NCI-H1092 (cell line): Measurements from ENCODE around the gene KRT6B.
"Not testable (repeated sequence)": the region's sequence is repeated elsewhere in the genome, so short reads cannot be mapped to it uniquely, and the experiment has no call there.

Experiments
- DNase-seq: peaks from one replicate; lab custom pipeline; 2025; lab: John Stamatoyannopoulos, UW

Gene KRT6B

DNA sequence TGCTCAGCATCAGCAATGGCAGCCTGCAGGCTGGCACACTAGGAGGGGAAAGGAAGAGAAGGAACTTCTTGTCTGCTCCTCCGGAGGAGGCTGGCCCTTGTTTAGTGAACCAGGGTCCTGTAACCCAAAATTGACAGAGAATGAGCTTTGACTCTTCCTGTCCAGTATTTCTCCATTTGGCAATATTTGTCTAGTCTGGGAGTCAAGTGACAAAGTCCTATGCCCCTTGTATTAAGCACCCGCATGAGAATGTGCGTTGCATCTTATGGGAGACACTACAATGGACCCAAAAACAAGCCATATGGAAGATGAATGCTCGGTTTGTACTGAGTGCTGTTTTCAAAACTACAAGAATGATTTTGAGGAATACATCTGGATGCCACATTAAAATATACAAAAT is 17.9 kb upstream of the KRT6B start:
- no peak for DNase-seq

DNA sequence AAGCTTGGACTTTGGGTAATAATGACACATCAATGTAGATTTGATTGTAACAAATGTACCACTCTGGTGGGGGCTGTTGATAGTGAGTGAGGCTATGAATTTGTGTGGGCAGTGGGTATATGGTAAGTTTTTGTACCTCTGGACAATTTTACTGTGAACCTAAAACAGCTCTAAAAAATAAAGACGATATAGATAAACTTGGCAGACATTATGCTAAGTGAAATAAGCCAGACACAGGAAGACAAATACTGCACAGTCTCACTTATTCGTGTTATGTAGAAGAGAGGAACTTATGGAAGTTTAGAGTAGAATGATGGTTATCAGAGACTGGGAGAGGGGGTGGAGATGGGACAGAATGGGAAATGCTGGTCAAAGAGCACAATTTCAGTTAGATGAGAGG is 13.0 kb upstream of the KRT6B start:
- no peak for DNase-seq

DNA sequence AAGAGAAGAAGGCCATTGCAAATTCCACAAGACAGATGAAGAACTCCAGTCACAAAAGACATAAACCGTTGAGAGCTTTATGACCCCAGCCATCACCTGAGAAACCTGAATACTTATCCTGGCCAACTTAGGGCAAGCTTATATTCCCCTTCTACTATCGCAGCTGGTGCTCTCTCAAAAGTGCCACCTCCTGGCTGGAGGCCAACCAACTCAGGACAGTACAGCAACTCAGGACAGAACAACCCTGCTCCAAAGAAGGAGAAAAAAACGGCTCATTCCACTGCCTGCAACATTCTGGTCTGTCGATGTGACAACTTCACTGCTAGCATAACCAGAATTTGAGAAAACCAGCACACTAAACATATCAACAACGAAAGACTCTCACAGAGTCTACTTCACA is 9.7 kb upstream of the KRT6B start:
- DNase-seq: no peak

DNA sequence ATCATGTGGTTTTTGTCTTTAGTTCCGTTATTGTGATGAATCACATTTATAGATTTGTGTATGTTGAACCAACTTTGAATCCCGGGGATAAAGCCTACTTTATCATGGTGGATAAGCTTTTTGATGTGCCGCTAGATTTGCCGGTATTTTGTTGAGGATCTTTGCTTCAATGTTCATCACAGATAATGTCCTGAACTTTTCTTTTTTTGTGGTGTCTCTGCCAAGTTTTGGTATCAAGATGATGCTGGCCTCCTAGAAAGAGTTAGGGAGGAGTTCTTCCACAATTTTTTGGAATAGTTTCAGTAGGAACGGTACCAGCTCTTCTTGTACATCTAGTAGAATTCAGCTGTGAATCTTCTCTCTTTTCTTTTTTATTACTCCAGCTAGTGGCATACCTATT is 6.9 kb upstream of the KRT6B start:
- DNase-seq: no peak

DNA sequence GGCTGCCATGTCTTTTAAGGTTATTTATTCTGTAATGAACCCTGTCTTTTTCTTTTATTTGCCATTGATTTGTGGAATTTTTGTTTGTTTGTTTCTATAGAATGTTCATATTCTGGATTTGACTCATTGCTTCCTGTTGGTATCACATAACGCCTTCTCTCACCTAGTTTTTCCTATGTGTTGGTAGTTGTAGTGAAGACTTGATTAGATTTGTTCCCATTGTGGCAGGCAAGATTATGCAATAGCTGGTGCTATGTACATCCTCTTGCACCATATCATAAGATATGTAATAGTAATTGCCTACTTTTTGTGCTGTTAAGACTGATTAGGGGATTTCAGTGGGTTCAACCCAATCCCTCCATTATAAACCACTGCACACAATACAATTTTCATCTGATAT is 3.9 kb upstream of the KRT6B start:
- no peak for DNase-seq

DNA sequence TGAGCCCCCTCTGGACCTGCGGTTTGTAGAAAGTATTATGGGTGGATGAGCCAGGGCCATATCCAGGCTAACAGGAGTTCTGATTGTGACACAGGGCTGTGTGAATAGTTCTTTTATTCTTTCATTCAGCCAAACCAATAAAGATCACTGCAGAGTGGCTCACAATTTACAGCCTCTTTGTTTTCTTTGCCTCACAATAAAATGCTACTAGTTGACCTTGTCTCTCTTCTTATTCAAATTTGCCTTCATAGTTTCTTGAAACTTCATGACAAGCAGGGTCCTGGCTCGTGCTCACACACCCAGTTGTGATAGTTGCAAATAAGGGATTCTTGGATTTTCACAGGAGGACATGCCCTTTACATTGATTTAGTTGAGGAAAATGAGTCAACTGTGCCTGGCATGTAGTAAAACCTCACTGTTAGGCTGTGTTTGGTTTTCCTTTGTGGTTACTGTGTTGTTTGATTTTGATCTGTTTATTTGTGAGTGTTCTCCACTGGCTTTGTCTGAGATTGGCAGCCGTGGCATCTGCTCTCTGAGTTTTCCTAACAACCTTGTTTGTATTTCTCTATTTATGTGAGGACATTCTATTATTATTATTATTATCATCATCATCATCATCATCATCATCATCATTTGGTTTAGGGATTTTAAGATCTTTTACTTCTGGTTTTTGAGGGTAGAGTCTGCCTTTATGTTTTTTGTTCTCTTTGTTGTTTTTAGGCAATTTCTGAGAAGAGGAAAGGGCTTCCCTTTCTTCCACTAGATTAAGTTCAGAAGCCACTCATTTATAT is 2.7 kb upstream of the KRT6B start:
- DNase-seq: no peak

DNA sequence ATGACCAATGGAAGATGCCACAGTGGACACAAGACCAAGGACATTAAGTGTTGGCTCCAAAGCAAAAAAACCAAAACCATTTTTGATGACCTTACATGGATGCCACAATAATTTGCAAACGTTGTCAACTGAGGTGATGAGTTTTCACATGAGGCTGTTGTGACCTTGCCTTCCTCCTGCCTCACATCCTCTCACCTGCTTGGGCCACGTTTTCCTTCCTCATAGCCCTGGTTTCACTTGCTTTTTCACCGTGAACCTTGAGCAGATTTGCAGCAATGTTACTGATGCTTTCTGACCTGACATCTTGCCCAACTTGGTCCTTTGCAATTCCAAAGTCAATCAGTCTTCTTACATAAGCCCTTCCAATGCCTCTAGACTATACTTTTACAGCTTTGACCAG is 3.7 kb downstream of the KRT6B start:
- DNase-seq: no peak

DNA sequence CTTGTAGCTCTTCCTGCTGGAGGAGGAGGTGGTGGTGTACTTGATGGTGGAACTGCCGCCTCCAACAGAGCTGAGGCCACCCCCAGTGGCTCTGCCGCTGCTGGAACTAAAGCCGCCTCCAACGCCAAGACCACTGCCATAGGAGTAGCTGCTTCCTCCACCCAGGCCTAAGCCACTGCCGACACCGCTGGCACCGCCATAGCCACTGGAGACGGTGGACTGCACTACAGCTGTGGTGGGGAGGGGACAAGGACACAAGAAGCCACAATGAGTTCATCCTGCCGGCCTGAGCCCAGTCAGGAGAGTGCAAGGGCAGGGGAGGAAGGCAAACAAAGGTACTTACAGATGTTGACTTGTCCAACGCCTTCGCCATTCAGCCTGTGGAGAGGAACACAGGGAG is 4.8 kb downstream of the KRT6B start:
- not testable (repeated sequence) for DNase-seq

DNA sequence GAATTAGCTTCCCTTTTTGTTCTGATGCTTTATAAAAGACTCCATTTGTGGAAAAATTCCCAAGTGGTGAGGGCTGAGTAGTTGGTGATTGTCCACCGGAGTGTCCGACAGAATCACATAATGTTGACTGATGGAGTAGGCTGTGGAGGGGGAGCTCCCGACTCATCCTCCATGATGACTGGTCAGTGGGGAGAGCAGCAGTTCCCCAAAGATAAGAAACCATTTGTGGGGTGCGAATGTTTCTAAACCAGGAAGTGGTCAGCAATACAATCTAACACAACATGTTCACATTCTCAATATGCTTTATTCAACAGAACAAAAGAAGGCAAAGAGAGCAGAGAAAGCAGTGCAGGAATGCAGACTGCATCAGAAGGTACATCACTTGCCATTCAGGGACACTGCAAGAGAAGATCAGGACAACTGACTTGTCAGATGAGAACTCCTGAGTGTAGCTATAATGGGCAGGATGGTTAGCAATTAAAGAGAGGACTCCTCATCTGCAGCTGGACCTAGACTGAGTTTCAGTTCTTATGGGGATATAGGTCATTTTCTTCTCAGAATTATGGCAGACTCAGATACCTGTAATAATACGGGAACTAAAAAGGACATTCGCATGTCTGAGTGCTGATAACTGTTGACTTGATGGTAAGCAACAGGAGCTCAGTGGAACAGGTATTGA is 5.4 kb downstream of the KRT6B start:
- no peak for DNase-seq

DNA sequence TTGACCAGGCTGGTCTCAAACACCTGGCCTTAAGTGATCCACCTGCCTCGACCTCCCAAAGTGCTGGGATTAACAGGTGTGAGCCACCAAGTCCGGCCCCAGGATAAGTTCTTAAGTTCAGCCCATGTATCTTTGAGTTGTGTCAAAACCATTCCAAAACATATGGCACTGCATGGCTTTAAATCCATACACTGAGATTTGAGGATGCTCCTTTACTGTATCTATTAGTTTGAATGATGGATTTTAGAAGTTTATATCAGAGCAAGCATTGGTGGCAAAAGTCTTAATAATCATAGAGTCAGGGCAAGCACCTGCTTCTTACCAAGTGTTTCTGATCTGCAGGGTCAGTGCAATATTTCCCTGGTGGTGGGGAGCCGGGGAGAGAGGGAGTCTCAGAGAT is 6.1 kb downstream of the KRT6B start:
- DNase-seq: no peak

DNA sequence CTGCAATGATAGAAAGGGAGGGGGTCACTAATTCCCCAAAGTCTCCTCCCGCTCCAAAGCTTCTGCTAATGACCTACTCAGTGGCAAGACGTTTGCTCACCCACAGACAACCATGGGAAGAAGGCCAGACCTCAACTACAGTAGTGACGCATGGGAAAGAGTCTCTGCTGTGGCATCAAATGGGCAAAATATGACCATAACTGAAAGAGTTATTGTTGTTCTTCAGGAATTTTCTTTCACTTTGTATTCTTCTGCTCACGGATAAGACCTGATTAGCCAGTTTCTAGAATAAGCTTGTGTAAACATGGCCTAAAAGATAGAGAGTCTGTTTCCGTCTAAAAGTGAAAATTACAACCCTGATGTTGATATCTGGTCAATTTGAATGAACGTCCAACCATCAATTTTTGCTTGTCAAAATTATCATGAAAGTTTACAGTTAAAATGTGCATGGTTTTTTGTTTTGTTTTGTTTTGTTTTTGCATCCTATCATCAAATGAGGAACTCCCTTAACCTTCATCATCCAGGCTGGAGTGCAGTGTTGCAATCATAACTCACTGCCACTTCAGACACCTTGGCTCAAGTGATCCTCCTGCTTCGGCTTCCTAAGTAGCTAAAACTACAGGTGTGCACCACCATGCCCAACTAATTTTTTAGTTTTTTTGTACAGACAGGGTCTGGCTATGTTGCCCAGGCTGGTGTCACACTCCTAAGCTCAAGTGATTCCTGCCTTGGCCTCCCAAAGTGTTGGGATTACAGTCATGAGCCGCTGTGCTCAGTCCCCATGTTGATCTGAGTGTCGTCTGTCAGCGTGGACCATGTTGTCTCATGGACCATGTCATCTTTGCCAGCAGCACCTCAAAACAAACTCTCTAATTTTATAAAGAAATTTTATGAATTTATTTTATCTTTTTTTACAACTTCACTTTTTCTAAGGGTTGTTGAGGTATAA is 7.0 kb downstream of the KRT6B start:
- no peak for DNase-seq

DNA sequence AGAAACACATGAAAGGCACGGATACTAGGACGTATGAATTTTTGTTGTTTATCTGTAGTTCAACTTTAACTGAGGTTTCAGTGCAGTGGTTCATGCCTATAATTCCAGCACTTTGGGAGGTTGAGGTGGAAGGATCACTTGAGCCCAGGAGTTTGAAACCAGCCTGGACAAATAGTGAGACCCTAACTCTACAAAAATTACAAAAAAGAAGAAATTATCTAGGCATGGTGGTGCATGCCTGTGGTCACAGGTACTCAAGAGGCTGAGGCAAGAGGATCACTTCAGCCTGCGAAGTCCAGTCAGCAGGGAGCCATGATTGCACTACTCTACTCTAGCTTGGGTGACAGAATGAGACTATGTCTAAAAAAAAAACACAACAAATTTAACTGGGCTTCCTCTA is 8.0 kb downstream of the KRT6B start:
- no peak for DNase-seq

DNA sequence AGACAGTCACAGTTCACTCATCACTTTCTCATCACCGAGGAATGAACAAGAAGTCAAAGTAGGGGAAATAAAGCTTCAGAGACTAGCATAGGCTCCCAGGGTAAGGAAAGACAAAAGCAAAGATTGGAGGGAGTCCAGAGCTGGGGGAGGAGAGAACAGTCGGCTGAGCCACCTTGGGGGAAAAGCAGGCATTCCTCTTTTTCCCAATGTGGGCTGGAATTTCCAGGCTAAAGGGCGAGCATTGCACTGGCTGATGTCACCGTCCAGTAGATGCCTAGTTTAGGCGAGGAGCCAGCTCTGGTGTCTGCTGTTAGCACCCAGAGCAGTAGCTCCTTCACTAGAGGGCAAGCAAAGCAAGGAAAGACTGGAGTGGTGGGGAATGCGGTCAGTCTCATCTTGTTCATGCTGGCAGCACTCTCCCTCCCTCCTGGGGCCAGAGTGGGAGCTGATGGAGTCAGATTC is 9.3 kb downstream of the KRT6B start:
- no peak for DNase-seq

DNA sequence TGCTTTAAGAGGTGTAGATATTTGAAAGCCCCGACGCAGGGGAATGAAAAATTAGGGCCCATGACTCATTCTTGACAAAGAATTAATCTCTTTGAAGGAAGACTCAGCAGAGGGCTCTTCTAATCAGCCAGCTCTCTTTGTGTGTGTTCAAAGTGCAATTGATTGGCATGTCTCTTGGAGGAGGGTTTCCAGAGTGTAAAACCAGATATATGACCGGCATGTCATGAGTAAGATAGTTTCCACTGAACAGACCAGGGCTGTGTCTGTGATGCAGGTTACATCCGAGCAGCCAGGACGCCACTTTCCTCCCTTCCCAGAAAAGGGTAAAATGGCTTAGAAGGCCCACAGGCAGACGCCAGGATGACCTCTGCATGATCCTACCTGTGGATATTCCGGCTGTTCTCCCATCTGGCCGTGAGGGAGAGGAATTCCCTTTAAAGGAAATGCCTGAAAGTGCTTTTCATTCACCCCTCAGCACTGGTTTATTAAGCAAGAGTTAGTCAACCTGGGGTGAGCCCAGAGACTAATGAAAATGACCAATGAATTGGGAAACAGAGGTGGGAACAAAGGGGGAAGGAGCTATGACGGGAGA is 10.5 kb downstream of the KRT6B start:
- DNase-seq: no peak

DNA sequence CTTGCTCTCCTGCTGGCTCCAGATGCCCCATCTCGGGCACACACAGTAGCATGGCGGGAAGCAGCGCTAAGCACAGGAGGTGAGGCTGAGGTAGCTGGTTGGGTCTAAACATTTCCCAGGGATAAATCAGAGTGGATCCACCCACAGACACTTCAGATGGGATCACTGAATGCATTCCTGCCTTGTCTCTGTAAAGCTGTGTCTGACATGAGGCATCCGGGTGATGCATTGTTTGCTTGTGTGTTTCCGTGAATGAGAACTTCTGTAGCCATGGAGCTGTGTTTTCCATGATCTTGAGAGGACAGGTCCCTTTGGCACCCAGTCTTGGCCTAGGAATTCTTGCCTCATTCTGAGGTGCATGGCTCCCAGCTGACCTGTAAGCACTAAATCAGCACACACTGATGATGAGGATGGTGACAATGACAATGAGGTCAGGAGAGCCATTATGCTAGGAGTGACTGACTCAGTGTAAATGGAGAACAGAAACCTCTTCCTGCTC is 11.1 kb downstream of the KRT6B start:
- no peak for DNase-seq

DNA sequence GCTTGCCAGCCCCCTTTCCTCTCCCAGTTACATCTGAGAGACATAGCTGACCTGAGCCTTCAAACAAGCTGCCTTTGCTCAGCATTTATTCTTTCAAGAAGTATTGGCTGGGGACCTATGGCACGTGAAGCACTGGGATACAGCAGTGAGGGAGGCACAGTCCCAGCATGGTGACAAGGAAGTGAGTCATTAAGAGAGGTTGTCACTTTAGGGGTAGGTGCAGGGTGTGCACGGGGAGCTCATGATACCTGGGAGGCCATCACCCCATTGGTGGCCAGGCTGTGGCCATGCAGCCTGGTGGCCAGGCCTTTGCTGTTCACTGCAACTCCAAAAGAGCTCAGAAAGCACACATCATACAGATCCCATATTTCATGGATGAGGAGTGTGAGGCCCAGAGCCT is 12.1 kb downstream of the KRT6B start:
- DNase-seq: no peak

DNA sequence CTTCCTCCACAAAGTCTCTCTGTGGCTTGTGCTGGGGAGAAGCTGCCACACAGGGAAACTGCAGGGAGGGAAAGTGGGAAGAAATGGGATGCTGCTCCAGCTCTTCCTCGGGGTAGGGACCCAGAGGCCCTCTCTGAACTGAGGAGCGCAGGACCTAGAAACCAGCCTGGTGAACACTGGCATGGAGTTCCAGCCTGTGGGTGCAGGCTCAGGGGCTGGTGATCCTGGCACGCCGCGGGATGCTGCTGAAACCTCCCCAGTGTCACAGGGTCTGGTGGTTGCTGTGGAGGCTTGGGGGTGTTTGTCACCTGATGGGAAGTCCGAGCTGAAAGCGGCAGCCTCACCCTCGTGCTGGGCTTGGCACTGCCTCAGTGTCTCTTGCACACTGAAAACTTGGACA is 12.5 kb downstream of the KRT6B start:
- DNase-seq: no peak

DNA sequence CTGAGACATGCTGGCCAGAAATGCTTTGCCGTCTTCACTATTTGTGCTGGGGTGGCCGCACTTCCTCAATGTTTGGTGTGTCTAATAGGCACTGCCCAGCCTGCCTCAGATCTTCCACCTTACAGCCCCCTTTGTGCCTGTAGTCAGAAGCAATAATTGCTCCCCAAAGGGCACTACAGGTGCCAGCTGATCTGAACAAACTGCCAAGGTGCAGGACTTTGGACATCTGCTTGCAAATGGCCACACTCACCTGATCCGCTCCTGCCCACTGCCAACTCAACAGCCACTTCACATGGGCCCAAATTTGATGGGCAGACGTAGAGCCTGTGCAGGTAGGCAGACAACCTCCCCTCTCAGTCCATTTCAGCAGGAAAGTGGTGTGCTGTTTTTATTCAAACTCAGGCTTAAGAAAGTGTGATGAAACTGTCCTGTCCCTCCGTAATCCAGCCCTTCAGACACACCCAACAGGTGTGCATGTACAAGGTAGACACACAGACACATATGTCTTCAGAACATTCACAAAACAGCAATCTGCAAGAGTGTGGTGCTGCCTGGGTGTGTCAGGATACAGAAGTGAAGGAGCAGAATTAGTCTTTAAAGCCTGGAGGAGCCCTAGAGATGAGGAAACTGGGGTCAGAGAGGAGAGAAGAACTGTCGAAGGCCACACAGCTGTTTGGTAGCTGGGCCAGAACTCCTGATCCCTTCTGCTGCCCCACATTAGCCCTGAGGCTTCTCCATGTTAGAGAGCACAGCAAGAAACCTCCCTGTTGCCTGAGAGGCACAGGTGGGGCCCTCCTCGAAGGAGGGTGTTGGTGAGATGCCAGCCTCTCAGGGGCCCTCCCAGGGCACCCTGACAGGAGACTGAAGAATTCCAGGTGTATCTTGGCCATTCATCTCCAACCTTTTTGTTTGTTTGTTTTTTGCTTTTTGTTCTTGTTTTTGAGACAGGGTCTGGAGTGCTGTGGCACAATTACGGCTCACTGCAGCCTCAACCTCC is 13.3 kb downstream of the KRT6B start:
- no peak for DNase-seq

DNA sequence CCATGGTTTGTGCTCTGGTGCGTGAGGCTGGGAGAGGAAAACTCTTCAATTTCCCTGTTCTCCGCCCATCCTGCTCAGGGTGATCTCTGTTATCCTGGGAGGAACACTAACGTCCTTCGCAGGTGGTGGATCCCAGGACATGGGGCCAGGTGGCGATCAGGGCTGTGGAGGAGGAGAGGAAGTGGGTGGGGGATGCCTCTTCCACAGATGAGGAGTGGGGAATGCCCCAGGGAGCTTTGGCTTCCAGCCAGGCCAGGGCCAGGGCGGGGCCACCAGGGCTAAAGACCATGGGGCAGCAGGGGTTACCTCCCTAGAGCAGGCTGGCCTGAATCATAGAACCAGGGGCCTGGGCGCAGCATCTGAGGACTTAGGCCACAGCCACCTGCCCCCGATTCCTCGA is 14.4 kb downstream of the KRT6B start:
- DNase-seq: no peak

DNA sequence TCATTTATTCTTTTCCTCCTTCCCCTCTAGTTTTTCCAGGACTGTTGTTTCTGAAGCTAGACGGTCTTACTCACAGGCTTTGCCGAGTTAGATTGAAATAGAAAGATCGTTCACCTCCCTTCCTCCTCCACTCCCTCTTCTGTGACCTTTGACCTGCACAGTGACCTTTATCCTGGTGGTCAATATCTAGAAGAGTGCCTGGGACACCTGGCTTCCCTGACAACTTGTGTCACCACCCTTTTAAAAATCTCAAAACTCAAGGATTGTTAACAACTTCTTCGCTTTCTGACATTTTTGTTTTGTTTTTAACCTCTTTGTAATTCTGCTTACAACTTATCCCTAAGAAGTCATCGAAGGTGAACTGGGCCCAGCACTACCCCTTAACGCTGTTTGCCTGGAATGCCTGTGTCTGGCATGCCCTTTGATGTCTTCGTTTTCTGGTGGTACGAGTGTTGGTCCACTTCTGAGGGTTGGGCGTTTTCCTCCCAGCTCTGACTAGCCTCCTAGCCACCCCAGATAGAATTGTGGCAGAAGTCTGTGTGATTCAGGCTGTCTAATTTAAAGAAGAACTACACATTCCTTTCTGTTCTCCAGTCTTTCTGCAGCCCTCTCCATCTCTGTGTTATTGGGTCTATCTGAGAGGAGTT is 15.0 kb downstream of the KRT6B start:
- no peak for DNase-seq
